ENCODE data around the gene FOXP1.

- no peak for TF ChIP-seq POLR2AphosphoS5 (IDR thresholded peaks at IDR 0.05; ENCODE audit: low read depth, low read length)
- no peak for TF ChIP-seq POLR2A (IDR thresholded peaks at IDR 0.05; ENCODE audit: low read depth, low read length)
- no peak for TF ChIP-seq TAF1 (IDR thresholded peaks at IDR 0.05; ENCODE audit: borderline replicate concordance, low read depth, low read length)
Observed at GRCh38 chr3:71131375-71132314, 451.9 kb downstream of the FOXP1 start.

Data from GM12892 (cell line).